Left hindlimb (tissue), 1 donor: Measurements from ENCODE around the gene RBM39.
"Not testable (repeated sequence)": the region's sequence is repeated elsewhere in the genome, so short reads cannot be mapped to it uniquely, and the experiment has no call there.

Source experiments
- DNase-seq: peaks from one replicate; pipeline ENCODE4 v3.0.0-alpha.2; 2018

RBM39 gene

GRCh38 chr20:35724321-35725230 lies 17.5 kb downstream of the RBM39 start:
- DNase-seq = no peak

- not testable (repeated sequence) for DNase-seq
Measured at GRCh38 chr20:35723652-35724320, 18.3 kb downstream of the RBM39 start.

- DNase-seq = not testable (repeated sequence)
Measured at GRCh38 chr20:35723275-35723639, 18.8 kb downstream of the RBM39 start.

GRCh38 chr20:35721621-35722020 lies 20.4 kb downstream of the RBM39 start:
- no peak for DNase-seq

GRCh38 chr20:35721219-35721618 lies 20.8 kb downstream of the RBM39 start:
- no peak for DNase-seq

GRCh38 chr20:35720165-35721123 lies 21.6 kb downstream of the RBM39 start:
- no peak for DNase-seq

- DNase-seq = no peak
Measured at GRCh38 chr20:35719717-35720116, 22.3 kb downstream of the RBM39 start.

GRCh38 chr20:35718972-35719635 lies 23.0 kb downstream of the RBM39 start:
- DNase-seq = no peak

GRCh38 chr20:35718321-35718720 lies 23.7 kb downstream of the RBM39 start:
- not testable (repeated sequence) for DNase-seq

- no peak for DNase-seq
Measured at GRCh38 chr20:35716330-35716729, 25.7 kb downstream of the RBM39 start.

- no peak for DNase-seq
Measured at GRCh38 chr20:35715652-35716051, 26.4 kb downstream of the RBM39 start.

- no peak for DNase-seq
Measured at GRCh38 chr20:35714127-35714526, 27.9 kb downstream of the RBM39 start.

GRCh38 chr20:35713120-35713519 lies 28.9 kb downstream of the RBM39 start:
- not testable (repeated sequence) for DNase-seq

GRCh38 chr20:35711588-35712209 lies 30.4 kb downstream of the RBM39 start:
- no peak for DNase-seq

GRCh38 chr20:35710884-35711587 lies 31.0 kb downstream of the RBM39 start:
- DNase-seq = no peak

GRCh38 chr20:35710039-35710438 lies 32.0 kb downstream of the RBM39 start:
- no peak for DNase-seq

GRCh38 chr20:35709259-35709658 lies 32.8 kb downstream of the RBM39 start:
- no peak for DNase-seq

GRCh38 chr20:35708502-35708901 lies 33.6 kb downstream of the RBM39 start:
- no peak for DNase-seq

- DNase-seq = not testable (repeated sequence)
Measured at GRCh38 chr20:35706591-35707529, 35.2 kb downstream of the RBM39 start.

GRCh38 chr20:35705894-35706293 lies 36.2 kb downstream of the RBM39 start:
- DNase-seq = not testable (repeated sequence)
